OCI-LY1 (cell line): ENCODE results near the gene LTBP4.

Source experiments
- H2AFZ ChIP-seq: fragments of 200-600 bp; sonication (generic), shearing (Covaris generic); 2 replicates; pipeline ENCODE4 v1.6.0; 2014; ENCODE audit warnings: antibody characterized with exemption, mild to moderate bottlenecking, low read length
- H3F3A ChIP-seq: fragments of 200-600 bp; sonication (generic), shearing (Covaris generic); 2 replicates; pipeline ENCODE4 v1.6.0; 2014; ENCODE audit warnings: mild to moderate bottlenecking, antibody characterized with exemption, low read length, moderate library complexity; ENCODE audit not compliant: insufficient read depth
- H3K27ac ChIP-seq: fragments of 200-600 bp; sonication (generic); 2 replicates; pipeline ENCODE4 v1.5.1; 2014; ENCODE audit warnings: low read length, mixed run types, mild to moderate bottlenecking, low read depth; ENCODE audit not compliant: poor library complexity, severe bottlenecking
- H3K27me3 ChIP-seq: fragments of 200-600 bp; sonication (generic); 2 replicates; pipeline ENCODE4 v1.6.0; 2014; ENCODE audit warnings: antibody characterized with exemption, mild to moderate bottlenecking, low read length, moderate library complexity; ENCODE audit not compliant: insufficient read depth
- H3K36me3 ChIP-seq: fragments of 200-600 bp; sonication (generic); 2 replicates; pipeline ENCODE4 v1.6.1; 2014; ENCODE audit warnings: mild to moderate bottlenecking, antibody characterized with exemption, low read length, moderate library complexity, mixed read lengths; ENCODE audit not compliant: insufficient read depth
- H3K4me1 ChIP-seq: fragments of 200-600 bp; sonication (generic); 2 replicates; pipeline ENCODE4 v1.5.1; 2014; ENCODE audit warnings: mild to moderate bottlenecking, low read length, moderate library complexity; ENCODE audit not compliant: insufficient read depth, severe bottlenecking
- H3K4me2 ChIP-seq: fragments of 200-600 bp; sonication (generic), shearing (Covaris generic); 2 replicates; pipeline ENCODE4 v1.6.1; 2014; ENCODE audit warnings: low read length
- H3K4me3 ChIP-seq: fragments of 200-600 bp; sonication (generic); 2 replicates; pipeline ENCODE4 v1.5.1; 2014; ENCODE audit warnings: low read length, low read depth, mild to moderate bottlenecking, mixed read lengths; ENCODE audit not compliant: poor library complexity, severe bottlenecking
- H3K79me2 ChIP-seq: fragments of 200-600 bp; shearing (Covaris generic); 2 replicates; pipeline ENCODE4 v1.6.1; 2016; ENCODE audit warnings: mixed run types, low read length, mixed read lengths; ENCODE audit not compliant: insufficient read depth
- H3K9ac ChIP-seq: fragments of 200-600 bp; sonication (generic), shearing (Covaris generic); 2 replicates; pipeline ENCODE4 v1.6.1; 2014; ENCODE audit warnings: mild to moderate bottlenecking, low read length, mixed read lengths
- H3K9me2 ChIP-seq: fragments of 200-600 bp; sonication (generic), shearing (Covaris generic); 2 replicates; pipeline ENCODE4 v1.6.1; 2014; ENCODE audit warnings: low read depth, mild to moderate bottlenecking, low read length, mixed read lengths
- H3K9me3 ChIP-seq: fragments of 200-600 bp; shearing (Covaris generic); 2 replicates; pipeline ENCODE4 v1.6.1; 2014; ENCODE audit warnings: low read length, mixed read lengths
- H4K20me1 ChIP-seq: fragments of 200-600 bp; sonication (generic), shearing (Covaris generic); 2 replicates; pipeline ENCODE4 v1.6.0; 2016; ENCODE audit warnings: mild to moderate bottlenecking, low read length; ENCODE audit not compliant: insufficient read depth
- EZH2 ChIP-seq: fragments of 200-600 bp; sonication (generic), shearing (Covaris generic); IDR thresholded peaks from 2 replicates; pipeline ENCODE4 v1.8.0; 2017; ENCODE audit warnings: borderline replicate concordance, mixed run types, mild to moderate bottlenecking, antibody characterized with exemption, low read length, moderate library complexity, mixed read lengths
- TF ChIP-seq, protein P1 (sequence below): fragments of 200-600 bp; sonication (generic), shearing (Covaris generic); IDR thresholded peaks from 2 replicates; pipeline ENCODE4 v1.5.1; 2017; ENCODE audit warnings: mild to moderate bottlenecking, antibody characterized with exemption, low read length, moderate library complexity, mixed read lengths

LTBP4 gene

GRCh38 chr19:40571831-40572495, 29.2 kb upstream of the LTBP4 start:
- no peak overlapping the region for H3K4me2 ChIP-seq

GRCh38 chr19:40575326-40575725, 25.8 kb upstream of the LTBP4 start:
- no peaks in the 10 kb centered on the region for H3K79me2 ChIP-seq
- H3K4me3 ChIP-seq: no peak overlapping the region
- no peak overlapping the region for H3K9ac ChIP-seq
- no peaks in the 10 kb centered on the region for H3K27me3 ChIP-seq
- TF ChIP-seq EZH2: no peak
- TF ChIP-seq, protein P1, sequence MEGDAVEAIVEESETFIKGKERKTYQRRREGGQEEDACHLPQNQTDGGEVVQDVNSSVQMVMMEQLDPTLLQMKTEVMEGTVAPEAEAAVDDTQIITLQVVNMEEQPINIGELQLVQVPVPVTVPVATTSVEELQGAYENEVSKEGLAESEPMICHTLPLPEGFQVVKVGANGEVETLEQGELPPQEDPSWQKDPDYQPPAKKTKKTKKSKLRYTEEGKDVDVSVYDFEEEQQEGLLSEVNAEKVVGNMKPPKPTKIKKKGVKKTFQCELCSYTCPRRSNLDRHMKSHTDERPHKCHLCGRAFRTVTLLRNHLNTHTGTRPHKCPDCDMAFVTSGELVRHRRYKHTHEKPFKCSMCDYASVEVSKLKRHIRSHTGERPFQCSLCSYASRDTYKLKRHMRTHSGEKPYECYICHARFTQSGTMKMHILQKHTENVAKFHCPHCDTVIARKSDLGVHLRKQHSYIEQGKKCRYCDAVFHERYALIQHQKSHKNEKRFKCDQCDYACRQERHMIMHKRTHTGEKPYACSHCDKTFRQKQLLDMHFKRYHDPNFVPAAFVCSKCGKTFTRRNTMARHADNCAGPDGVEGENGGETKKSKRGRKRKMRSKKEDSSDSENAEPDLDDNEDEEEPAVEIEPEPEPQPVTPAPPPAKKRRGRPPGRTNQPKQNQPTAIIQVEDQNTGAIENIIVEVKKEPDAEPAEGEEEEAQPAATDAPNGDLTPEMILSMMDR: no peak
- H3K4me1 ChIP-seq: peaks cover 28% of the 10 kb centered on the region
- H3K4me2 ChIP-seq: no peak overlapping the region
- H3K36me3 ChIP-seq: peaks cover 14% of the 10 kb centered on the region
- no peaks in the 10 kb centered on the region for H3F3A ChIP-seq
- no peak overlapping the region for H2AFZ ChIP-seq
- no peaks in the 10 kb centered on the region for H3K9me3 ChIP-seq
- no peak overlapping the region for H3K27ac ChIP-seq
- no peaks in the 10 kb centered on the region for H3K9me2 ChIP-seq
- H4K20me1 ChIP-seq: no peaks in the 10 kb centered on the region

More at GRCh38 chr19:40571831-40572495, 29.2 kb upstream of the LTBP4 start:
- H3K9me2 ChIP-seq: no peaks in the 10 kb centered on the region
- no peak overlapping the region for H3K4me3 ChIP-seq
- H3K9me3 ChIP-seq: no peaks in the 10 kb centered on the region
- no peak overlapping the region for H3K9ac ChIP-seq
- H3K27me3 ChIP-seq: no peaks in the 10 kb centered on the region
- H3K27ac ChIP-seq: no peak overlapping the region
- no peaks in the 10 kb centered on the region for H3K36me3 ChIP-seq
- TF ChIP-seq, protein P1: no peak
- TF ChIP-seq EZH2: no peak
- H4K20me1 ChIP-seq: no peaks in the 10 kb centered on the region
- no peaks in the 10 kb centered on the region for H3K79me2 ChIP-seq
- no peak overlapping the region for H2AFZ ChIP-seq
- no peaks in the 10 kb centered on the region for H3F3A ChIP-seq
- H3K4me1 ChIP-seq: peaks cover 19% of the 10 kb centered on the region

DNA sequence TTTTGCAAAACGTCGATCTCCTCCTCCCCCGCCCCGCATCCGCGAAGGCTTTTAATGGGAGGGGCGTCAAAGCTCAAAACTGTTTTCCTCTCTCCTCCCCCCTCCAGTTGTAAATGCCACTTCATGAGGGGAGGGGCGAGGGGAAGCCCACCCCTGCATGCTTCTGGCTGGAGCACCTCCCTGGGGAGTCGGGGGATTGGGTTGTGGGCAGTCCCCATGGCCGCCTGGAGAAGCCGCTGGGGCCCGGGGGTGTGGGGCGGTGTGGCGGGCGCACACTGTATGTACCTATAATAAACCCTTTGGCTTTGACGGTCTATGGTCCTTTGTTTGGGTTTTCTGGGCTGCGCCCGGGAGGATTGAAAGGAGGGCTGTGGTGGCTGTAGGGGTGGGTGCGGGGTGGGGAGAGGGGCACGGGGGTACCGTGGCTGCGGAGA, 25.0 kb upstream of the LTBP4 start:
- Histone ChIP-seq H2AFZ (peak overlapping the region; percentile 23; the same call in 1 of the 2 replicates), H3K27me3 (no peaks in the 10 kb centered on the region), H4K20me1 (no peaks in the 10 kb centered on the region), H3F3A (no peaks in the 10 kb centered on the region), H3K4me1 (peaks cover 25% of the 10 kb centered on the region), H3K9ac (peak overlapping the region; percentile 65), H3K79me2 (no peaks in the 10 kb centered on the region), H3K36me3 (peaks cover 23% of the 10 kb centered on the region), H3K9me3 (no peaks in the 10 kb centered on the region), H3K27ac (peak overlapping the region; percentile 32), H3K4me3 (peak overlapping the region; percentile 93), H3K9me2 (no peaks in the 10 kb centered on the region), H3K4me2 (peak overlapping the region; percentile 94)
- TF ChIP-seq, protein P1: no peak
- no peak for TF ChIP-seq EZH2
